Loucy (cell line): ENCODE measurements around the gene CLTCL1.

ENCODE experiments used
- H2AFZ ChIP-seq: fragments of 200-600 bp; sonication (generic); 2 replicates; pipeline ENCODE4 v1.6.0; 2016; ENCODE audit warnings: antibody characterized with exemption, mild to moderate bottlenecking, low read length, moderate library complexity
- H3F3A ChIP-seq: fragments of 200-600 bp; 2 replicates; pipeline ENCODE4 v1.6.0; 2016; ENCODE audit warnings: antibody characterized with exemption, low read depth, mild to moderate bottlenecking
- H3K27me3 ChIP-seq: fragments of 200-600 bp; sonication (generic); 2 replicates; pipeline ENCODE4 v1.6.1; 2014; ENCODE audit warnings: low read length, mild to moderate bottlenecking; ENCODE audit not compliant: insufficient read depth, poor library complexity, severe bottlenecking
- H3K36me3 ChIP-seq: fragments of 200-600 bp; sonication (generic); 2 replicates; pipeline ENCODE4 v1.6.1; 2016; ENCODE audit warnings: low read length; ENCODE audit not compliant: insufficient read depth
- H3K4me1 ChIP-seq: fragments of 200-600 bp; sonication (generic); 2 replicates; pipeline ENCODE4 v1.5.1; 2014; ENCODE audit warnings: low read length, mild to moderate bottlenecking; ENCODE audit not compliant: insufficient read depth, poor library complexity, severe bottlenecking
- H3K4me2 ChIP-seq: fragments of 200-600 bp; sonication (generic); 2 replicates; pipeline ENCODE4 v1.6.0; 2014; ENCODE audit warnings: antibody characterized with exemption, low read length, low read depth, mild to moderate bottlenecking; ENCODE audit not compliant: poor library complexity, severe bottlenecking
- H3K4me3 ChIP-seq: fragments of 200-600 bp; sonication (generic); 2 replicates; pipeline ENCODE4 v1.5.1; 2014; ENCODE audit warnings: low read length, mild to moderate bottlenecking, mixed read lengths; ENCODE audit not compliant: poor library complexity, severe bottlenecking
- H3K79me2 ChIP-seq: fragments of 200-600 bp; sonication (generic); 2 replicates; pipeline ENCODE4 v1.6.1; 2014; ENCODE audit warnings: low read length; ENCODE audit not compliant: insufficient read depth
- H3K9ac ChIP-seq: fragments of 200-600 bp; sonication (generic); 2 replicates; pipeline ENCODE4 v1.6.0; 2014; ENCODE audit warnings: mild to moderate bottlenecking, low read depth, low read length, moderate library complexity; ENCODE audit not compliant: poor library complexity, severe bottlenecking
- H3K9me2 ChIP-seq: fragments of 200-600 bp; sonication (generic); replicated peaks from 2 replicates; pipeline ENCODE4 v1.6.1; 2016; ENCODE audit warnings: low read depth, low read length, mixed read lengths
- H3K9me3 ChIP-seq: fragments of 200-600 bp; sonication (generic); 2 replicates; pipeline ENCODE4 v1.6.1; 2014; ENCODE audit warnings: mild to moderate bottlenecking, antibody characterized with exemption, low read length, low read depth; ENCODE audit not compliant: insufficient read depth
- H4K20me1 ChIP-seq: fragments of 200-600 bp; sonication (generic); 2 replicates; pipeline ENCODE4 v1.6.0; 2014; ENCODE audit warnings: antibody characterized with exemption, low read length, mild to moderate bottlenecking; ENCODE audit not compliant: insufficient read depth, poor library complexity, severe bottlenecking
- EZH2phosphoT487 ChIP-seq: fragments of 200-600 bp; IDR thresholded peaks from 2 replicates; pipeline ENCODE4 v1.6.1; 2018; ENCODE audit warnings: antibody characterized with exemption, mild to moderate bottlenecking, moderate library complexity, borderline replicate concordance
- TF ChIP-seq, protein P1 (sequence below): fragments of 200-600 bp; sonication (generic); conservative IDR thresholded peaks from 2 replicates; pipeline ENCODE4 v1.5.1; 2014; ENCODE audit warnings: mild to moderate bottlenecking, antibody characterized with exemption, low read length

CLTCL1 gene

DNA sequence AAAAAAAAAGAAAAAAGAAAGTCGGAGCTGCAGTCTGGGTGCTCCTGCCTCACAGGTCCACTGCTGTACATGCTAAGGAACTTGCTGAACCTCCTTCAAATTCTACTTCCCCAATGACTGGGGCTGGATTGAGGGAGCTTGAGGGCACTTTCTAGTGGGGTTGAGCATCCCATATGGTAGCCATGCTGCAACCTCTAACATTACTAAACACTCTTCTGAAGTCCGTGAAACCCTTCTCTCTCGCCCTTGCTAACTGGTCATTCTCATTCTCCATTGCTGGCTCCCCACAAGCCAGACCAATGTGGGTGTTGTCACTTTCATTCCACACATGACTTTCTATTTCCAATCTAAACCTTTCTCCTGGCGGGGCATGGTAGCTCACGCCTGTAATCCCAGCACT lies 148.3 kb downstream of the CLTCL1 start:
- Histone ChIP-seq H4K20me1 (peaks cover 9% of the 10 kb centered on the region), H2AFZ (no peak overlapping the region), H3K27me3 (no peaks in the 10 kb centered on the region), H3K4me3 (peak overlapping the region; percentile 89), H3K9me3 (no peaks in the 10 kb centered on the region), H3K4me1 (peaks cover 7% of the 10 kb centered on the region), H3K9ac (peak overlapping the region; percentile 91), H3K4me2 (peak overlapping the region; percentile 99), H3F3A (no peaks in the 10 kb centered on the region), H3K9me2 (no peaks in the 10 kb centered on the region), H3K79me2 (peaks cover 15% of the 10 kb centered on the region), H3K36me3 (peaks cover 18% of the 10 kb centered on the region; the same call in 1 of the 2 replicates)
- TF ChIP-seq, protein P1, sequence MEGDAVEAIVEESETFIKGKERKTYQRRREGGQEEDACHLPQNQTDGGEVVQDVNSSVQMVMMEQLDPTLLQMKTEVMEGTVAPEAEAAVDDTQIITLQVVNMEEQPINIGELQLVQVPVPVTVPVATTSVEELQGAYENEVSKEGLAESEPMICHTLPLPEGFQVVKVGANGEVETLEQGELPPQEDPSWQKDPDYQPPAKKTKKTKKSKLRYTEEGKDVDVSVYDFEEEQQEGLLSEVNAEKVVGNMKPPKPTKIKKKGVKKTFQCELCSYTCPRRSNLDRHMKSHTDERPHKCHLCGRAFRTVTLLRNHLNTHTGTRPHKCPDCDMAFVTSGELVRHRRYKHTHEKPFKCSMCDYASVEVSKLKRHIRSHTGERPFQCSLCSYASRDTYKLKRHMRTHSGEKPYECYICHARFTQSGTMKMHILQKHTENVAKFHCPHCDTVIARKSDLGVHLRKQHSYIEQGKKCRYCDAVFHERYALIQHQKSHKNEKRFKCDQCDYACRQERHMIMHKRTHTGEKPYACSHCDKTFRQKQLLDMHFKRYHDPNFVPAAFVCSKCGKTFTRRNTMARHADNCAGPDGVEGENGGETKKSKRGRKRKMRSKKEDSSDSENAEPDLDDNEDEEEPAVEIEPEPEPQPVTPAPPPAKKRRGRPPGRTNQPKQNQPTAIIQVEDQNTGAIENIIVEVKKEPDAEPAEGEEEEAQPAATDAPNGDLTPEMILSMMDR = no peak
- no peak for TF ChIP-seq EZH2phosphoT487

DNA sequence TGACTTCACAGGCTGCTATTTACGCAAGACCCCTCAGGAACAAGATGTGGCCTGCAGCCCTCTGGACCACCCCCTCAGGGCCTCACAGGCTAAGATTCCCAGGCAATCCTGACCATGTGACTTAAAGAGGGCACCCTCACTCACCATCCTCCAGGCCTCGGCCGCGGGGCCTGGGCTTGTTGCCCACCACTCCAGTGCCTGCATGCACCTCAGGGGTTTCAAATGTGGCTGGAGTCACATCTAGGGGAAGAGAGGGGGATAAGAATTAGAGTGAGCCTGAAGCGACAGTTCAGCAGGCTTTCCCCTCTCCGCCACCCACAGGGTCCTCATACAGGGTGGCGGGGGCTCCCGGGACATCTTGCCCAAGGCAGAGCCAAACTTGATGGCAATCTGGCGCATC lies 149.1 kb downstream of the CLTCL1 start:
- Histone ChIP-seq H3K4me3 (no peak overlapping the region), H3K9me3 (no peaks in the 10 kb centered on the region), H3K9ac (no peak overlapping the region), H3K36me3 (peaks cover 18% of the 10 kb centered on the region; the same call in 1 of the 2 replicates), H3K27me3 (no peaks in the 10 kb centered on the region), H3K79me2 (peaks cover 15% of the 10 kb centered on the region), H3F3A (no peaks in the 10 kb centered on the region), H3K9me2 (no peaks in the 10 kb centered on the region), H3K4me2 (no peak overlapping the region), H3K4me1 (peaks cover 7% of the 10 kb centered on the region), H2AFZ (no peak overlapping the region), H4K20me1 (peaks cover 9% of the 10 kb centered on the region)
- TF ChIP-seq, protein P1 = no peak
- TF ChIP-seq EZH2phosphoT487 = no peak

DNA sequence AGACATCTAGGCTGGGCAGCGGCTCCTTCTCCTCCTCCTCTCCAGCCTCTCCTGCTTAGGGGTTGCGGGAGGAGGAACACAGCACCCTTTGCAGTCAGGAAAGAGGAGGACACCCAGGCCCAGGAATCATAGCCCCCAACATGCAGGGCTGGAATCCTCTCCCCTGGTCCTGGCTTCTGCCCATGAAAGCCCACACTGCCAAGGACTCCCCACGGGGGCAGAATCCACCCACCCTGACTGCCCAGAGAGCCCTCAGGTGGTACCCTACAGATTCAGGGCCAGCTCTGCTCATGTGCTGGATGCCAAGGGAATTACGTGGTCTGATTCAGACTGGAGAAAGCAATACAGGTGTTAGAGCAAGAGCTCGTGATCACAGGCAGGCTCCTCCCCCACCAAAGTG lies 151.5 kb downstream of the CLTCL1 start:
- Histone ChIP-seq H3K79me2 (peaks cover 15% of the 10 kb centered on the region), H2AFZ (no peak overlapping the region), H3F3A (no peaks in the 10 kb centered on the region), H3K4me3 (no peak overlapping the region), H3K9ac (no peak overlapping the region), H3K9me2 (no peaks in the 10 kb centered on the region), H4K20me1 (peaks cover 9% of the 10 kb centered on the region), H3K9me3 (no peaks in the 10 kb centered on the region), H3K27me3 (no peaks in the 10 kb centered on the region), H3K4me2 (no peak overlapping the region), H3K36me3 (peaks cover 18% of the 10 kb centered on the region; the same call in 1 of the 2 replicates), H3K4me1 (peaks cover 7% of the 10 kb centered on the region)
- TF ChIP-seq, protein P1 = no peak
- no peak for TF ChIP-seq EZH2phosphoT487
